ENCODE results near the gene GAD1.

- TF ChIP-seq CTCF (IDR thresholded peaks at IDR 0.05) (no peak), POLR2A (IDR thresholded peaks at IDR 0.05) (no peak)
These were observed 33.1 kb upstream of the GAD1 start for GRCh38 chr2:170783549-170783948.
